Raji (cell line): ENCODE data around the gene SMPD4.
"Not testable (repeated sequence)": the region's sequence is repeated elsewhere in the genome, so short reads cannot be mapped to it uniquely, and the experiment has no call there.

Experiments
- POLR2A ChIP-seq: IDR thresholded peaks from 2 replicates; pipeline ENCODE4 v1.6.1; 2011; ENCODE audit warnings: low read depth, low read length, control low read depth; ENCODE audit not compliant: insufficient read depth

SMPD4 gene

DNA sequence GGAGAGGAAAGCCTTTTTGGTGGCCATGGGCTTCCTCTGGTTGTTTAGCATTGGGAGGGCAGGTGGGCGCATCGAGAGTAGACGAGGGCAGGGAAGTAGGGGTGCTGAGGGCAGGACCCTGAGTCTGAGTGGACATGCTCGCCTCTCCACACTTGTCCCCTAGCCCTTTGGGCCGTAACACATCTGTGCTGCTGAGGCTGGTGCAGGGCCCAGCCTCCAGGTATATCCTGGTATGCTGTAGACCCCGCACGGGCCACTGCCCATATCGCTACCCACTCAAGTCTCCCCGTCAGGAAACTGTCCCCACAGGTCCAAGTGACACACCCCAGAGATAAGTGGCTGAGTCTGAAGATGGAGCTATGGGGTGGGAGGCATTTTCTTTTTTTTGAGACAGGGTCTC is 22.8 kb downstream of the SMPD4 start:
- no peak for TF ChIP-seq POLR2A

DNA sequence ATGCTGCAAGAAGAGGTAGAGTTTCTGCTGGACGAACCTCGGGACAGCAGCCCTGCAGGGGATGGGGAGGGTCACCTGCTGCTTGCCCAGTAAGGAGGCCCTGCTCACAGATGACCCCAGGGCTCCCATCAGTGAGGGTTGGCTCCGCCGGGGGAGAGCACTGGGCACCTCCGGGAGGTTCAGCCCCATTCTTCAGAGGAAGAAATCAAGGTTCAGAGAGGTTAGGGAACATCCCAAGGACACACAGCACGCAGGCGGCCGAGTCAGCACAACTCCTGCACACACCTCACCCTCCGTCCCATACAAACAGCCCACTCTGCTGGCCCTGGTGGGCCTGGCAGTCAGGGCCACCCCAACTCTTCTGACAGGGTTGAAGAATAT is 24.8 kb downstream of the SMPD4 start:
- no peak for TF ChIP-seq POLR2A

DNA sequence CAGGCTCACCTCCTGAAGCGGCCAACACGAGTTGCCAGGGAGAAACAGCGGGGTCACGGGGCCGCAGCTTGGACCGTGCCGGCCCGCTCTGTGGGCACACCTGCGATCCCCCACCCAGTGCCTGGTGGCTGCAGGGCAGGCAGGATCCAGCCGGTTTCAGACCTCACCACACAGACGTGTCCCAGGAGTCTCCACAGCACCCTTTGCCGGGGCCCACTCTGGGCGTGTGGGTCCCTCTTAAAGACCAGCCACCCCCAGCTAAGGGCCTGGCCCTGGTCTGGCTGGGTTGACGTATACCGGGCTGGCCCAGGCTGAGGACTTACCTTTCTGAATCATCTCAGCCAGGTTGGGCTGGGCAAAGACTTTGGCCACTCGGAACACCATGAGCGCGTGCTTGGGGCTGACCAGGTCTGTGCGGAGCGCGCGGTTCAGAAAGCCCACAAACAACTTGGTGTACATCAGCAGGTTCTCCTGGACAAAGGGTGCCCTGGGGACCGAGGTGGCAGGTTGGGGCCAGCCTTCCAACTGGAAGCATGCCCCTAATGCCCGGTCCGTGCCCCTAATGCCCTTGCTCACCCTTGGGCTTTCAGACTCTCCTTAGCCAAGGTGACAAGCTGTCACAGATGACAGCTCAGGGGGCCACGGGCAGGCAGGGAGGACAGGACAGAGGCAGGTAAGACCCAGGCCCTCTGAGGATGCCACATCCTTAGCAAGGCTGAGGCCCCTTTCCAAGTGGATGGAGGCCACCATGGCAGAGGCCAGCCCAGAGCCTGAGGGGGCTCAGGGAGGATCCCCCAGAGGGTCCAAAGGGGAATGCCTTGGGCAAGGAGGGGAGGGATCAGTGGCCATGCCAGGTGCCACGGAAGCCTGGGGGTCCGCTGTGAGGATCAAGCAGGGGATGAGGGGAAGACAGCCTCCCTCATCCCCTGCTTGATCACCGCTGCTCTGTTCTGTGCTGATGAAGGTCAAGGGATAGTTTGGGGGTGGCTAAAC is 26.3 kb downstream of the SMPD4 start:
- no peak for TF ChIP-seq POLR2A

DNA sequence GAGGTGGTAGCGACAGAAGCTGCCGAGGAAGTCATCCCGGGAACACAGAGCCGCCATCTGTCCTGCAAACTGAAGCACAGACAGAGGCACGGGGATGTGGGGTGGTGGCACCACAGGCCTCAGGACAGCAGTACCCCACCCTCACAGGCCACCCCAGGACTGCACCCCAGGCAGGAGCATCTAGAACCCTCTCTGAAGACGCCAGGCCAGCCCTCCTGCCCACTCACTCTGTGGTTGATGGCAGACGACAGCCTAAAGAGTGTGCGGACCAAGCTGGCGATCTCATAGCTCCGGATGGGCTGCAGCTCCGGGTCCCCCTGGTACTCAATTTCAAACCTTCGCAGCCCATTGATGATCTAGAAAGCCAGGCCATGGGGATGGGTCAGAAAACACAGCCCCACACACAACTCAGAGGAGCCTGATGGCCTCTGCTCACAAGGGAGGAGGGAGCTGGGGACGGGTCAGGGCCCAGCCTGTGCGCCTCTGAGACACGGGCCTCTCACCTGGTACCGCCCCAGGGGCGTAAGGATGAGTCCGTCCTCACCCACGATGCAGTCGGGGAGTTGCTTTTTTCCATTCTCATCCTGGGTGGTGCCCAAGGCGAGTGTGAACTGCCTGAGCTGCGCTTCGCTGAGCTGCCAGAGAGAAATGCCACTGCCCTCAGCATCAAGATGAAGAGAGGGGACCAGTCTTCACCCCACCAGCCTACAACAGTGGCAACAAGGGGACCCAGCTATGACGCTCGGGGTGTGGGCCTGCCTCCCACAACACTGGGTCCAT is 28.4 kb downstream of the SMPD4 start:
- no peak for TF ChIP-seq POLR2A

DNA sequence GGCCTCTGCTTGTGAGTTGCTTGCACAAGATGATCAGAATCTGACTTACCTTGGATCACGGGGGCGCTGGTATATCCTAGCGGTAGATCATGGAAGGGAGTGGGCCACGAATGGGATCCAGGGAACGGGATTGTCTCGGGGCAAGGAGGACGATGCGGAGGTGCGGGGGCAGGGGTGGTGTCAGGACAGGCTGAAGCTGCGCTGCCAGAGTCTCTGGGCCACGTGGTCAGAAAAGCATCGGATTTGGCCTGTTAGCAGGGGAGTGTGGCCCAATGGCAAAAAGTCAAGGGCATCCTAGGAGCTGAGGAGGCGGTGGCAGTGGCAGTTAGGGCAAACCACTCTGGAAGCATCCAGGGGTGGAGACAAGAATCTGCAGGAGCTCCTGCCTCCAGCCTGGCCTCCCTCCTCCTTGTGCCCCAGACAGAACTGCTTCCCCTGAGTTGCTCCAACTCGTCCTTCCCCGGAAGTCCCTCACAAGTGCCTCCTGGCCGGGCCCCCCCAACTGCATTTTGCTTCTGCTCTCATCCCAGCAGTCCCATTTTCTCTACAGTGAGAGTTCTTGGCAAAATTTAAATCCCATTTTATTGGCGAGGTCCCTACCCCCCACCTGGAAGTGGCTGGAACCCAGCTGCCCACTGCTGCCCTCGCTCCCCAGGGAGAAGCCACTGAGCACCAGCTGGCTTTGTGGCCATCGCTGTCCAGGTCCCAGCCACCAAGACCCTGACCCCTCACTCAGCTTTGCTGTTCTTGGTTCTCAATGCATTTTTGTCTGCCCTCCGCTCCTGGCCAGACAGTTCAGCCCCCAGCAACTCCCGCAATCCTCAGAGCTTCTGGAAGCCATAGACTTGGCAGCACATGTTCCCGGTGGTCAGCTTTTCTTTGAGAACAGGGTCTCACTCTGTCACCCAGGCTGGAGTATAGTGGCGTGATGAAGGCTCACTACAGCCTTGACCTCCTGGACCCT is 30.9 kb downstream of the SMPD4 start:
- no peak for TF ChIP-seq POLR2A

DNA sequence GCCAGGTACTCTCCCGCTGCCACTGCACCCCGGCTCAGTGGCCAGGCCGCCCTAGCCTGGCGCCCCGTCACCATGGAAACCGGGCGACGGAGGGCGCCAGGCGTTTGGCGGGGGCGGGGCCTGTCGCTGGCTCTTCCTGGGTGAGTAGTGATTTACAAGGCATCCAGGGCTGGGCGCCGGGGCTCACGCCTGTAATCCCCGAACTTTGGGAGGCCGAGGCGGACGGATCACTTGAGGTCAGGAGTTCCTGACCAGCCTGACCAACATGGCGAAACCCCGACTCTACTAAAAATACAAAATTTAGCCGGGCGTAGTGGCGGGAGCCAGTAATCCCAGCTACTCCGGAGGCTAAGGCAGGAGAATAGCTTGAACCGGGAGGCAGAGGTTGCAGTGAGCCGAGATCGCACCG is 36.4 kb downstream of the SMPD4 start, which contains the start of gene CCDC74B:
Gene CCDC74B (minus strand): TSS at position 107 of the 409 bp plus-strand sequence. CDS start 116 bp downstream, outside the sequence.
- TF ChIP-seq POLR2A = not testable (repeated sequence)

DNA sequence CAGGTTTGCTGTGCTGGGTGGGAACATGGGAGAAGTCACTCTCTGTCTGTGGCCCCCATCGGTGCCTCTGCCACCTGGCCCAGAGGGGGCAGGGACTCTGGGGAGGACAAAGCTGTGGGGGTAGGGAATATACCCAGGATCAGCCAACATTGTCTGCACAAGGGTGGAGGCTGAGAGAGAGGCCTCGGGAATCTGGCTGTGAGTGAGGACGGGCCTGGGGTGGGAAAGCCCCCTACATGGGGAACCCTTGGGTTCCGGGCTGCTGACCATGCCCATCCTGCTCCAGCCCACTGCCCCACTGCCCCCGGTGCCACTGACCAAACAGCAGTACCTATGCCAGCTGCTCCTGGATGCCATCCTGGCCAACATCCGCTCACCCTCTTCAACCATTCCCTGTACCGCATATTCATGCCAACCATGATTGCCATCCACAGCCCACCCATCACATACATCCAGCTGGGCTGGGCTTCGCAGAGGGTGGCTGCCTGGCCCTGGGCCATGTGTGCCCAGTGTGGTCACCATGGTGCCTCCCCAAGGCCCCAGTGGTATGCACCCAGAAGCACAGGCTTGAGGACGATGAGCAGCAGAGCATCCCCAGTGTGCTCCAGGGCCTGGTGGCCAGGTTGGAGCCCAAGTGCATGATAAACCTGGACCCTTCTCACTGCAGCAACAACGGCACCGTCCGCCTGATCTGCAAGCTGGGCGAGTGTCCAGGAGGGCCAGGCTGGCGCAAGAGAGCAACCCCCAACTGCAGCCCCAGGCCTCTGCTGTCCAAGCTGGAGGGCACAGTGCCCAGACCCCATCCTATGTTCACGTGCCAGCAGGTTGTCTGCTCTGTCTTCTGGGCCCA is 45.5 kb downstream of the SMPD4 start:
- no peak for TF ChIP-seq POLR2A

DNA sequence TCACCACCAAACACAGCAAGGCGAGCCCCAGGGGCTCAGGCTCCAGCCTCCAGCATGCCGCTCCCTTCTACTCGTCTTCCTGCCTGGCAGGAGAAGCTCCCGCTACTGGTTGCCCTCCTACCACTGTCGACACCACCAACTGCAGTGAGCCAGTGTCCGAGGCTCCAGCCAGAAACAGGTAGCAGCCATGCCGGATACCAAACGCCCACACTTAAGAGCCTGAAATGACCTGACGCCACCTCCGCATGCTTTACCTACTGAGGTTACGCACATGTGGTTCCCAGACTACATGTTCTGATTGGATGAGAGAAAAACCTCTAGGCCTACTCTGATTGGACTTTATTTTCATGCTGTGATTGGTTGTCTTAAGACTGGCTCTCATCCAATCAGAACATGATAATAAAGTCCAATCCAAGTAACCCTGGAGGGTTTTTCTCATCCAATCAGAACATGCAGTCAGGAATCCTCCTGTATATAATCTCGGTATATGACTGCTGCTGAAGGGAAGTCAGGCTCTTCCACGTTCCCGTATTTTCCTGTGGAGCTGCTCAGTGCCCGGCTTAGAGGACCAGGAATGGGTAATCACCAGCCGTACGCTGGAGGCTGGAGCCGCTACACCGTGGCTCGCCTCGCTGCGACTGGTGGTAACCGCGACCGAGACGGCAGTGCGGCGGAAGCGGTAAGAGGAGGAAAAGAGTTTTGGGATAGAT is 52.1 kb downstream of the SMPD4 start, which contains the start of gene POTEF:
Gene POTEF (minus strand): TSS at position 103 of the 710 bp plus-strand sequence. CDS start 8,707 bp downstream, outside the sequence.
- not testable (repeated sequence) for TF ChIP-seq POLR2A
